Neural crest cell (in vitro differentiated cells): Measurements from ENCODE around the gene HOXA11. TPM values are rescaled to one million over a fixed set of nuclear protein-coding genes. Genes with fewer than 3 reads are reported as not detected.
A peak's percentile ranks its signal among the peaks of the same experiment; 100 is the strongest.

Experiments used
- DNase-seq: peaks from one replicate; pipeline ENCODE4 v3.0.0; 2021; ENCODE audit warnings: low read depth, mixed read lengths, low spot score
- H3K27ac Mint-ChIP-seq: one replicate; pipeline ENCODE4 v1.8.0; 2021; ENCODE audit warnings: mild to moderate bottlenecking, mixed read lengths; ENCODE audit not compliant: unreplicated experiment
- H3K27me3 Mint-ChIP-seq: 2 replicates; pipeline ENCODE4 v1.8.0; 2021; ENCODE audit warnings: low read depth, mild to moderate bottlenecking, mixed read lengths
- H3K36me3 Mint-ChIP-seq: 2 replicates; pipeline ENCODE4 v1.8.0; 2021; ENCODE audit warnings: low read depth, mild to moderate bottlenecking, mixed read lengths
- H3K4me1 Mint-ChIP-seq: 2 replicates; pipeline ENCODE4 v1.8.0; 2021; ENCODE audit warnings: mixed read lengths
- H3K4me3 Mint-ChIP-seq: one replicate; pipeline ENCODE4 v1.8.0; 2021; ENCODE audit warnings: mild to moderate bottlenecking, mixed read lengths
- H3K9me3 Mint-ChIP-seq: 2 replicates; pipeline ENCODE4 v1.8.0; 2021; ENCODE audit warnings: mixed read lengths
- CTCF ChIP-seq: fragments of 200-600 bp; sonication (generic); conservative IDR thresholded peaks from 2 replicates; pipeline ENCODE4 v1.5.0; 2021; ENCODE audit warnings: antibody characterized with exemption, mild to moderate bottlenecking
- total RNA-seq: library from RNA; stranded (reverse); gene quantifications from 2 replicates; pipeline ENCODE4 v1.2.1, GENCODE V29; 2021

The HOXA11 gene
- total RNA-seq, 1 donor from 2014 or later: not detected

GRCh38 chr7:27173956-27174873 is 10.8 kb downstream of the HOXA11 start, which contains the start of gene HOXA10:
HOXA10 (minus strand) TSS chr7:27174320; CDS start chr7:27174306, 14 bp downstream.
- H3K4me1 Mint-ChIP-seq: peaks cover 8% of the 10 kb centered on the region
- H3K9me3 Mint-ChIP-seq: no peaks in the 10 kb centered on the region
- peaks cover 93% of the 10 kb centered on the region for H3K27me3 Mint-ChIP-seq
- peak within 1 kb of the TSS; percentile 72 for H3K4me3 Mint-ChIP-seq
- no peak for TF ChIP-seq CTCF
- no peak within 1 kb of the TSS for H3K27ac Mint-ChIP-seq
- peaks cover 5% of the 10 kb centered on the region for H3K36me3 Mint-ChIP-seq
- no peak for DNase-seq

GRCh38 chr7:27173511-27173955 is 11.5 kb downstream of the HOXA11 start:
- no peaks in the 10 kb centered on the region for H3K9me3 Mint-ChIP-seq
- H3K27ac Mint-ChIP-seq: no peak overlapping the region
- peaks cover 5% of the 10 kb centered on the region for H3K36me3 Mint-ChIP-seq
- TF ChIP-seq CTCF: no peak
- DNase-seq: no peak
- H3K4me1 Mint-ChIP-seq: peaks cover 11% of the 10 kb centered on the region
- H3K4me3 Mint-ChIP-seq: no peak overlapping the region
- H3K27me3 Mint-ChIP-seq: peaks cover 93% of the 10 kb centered on the region

GRCh38 chr7:27172823-27173510 is 12.1 kb downstream of the HOXA11 start:
- DNase-seq: no peak
- Mint-ChIP-seq H3K36me3 (peaks cover 5% of the 10 kb centered on the region), H3K27me3 (peaks cover 93% of the 10 kb centered on the region), H3K4me1 (peaks cover 13% of the 10 kb centered on the region), H3K27ac (no peak overlapping the region), H3K9me3 (no peaks in the 10 kb centered on the region), H3K4me3 (no peak overlapping the region)
- TF ChIP-seq CTCF: no peak

- no peak for DNase-seq
- H3K27me3 Mint-ChIP-seq: peaks cover 93% of the 10 kb centered on the region
- no peaks in the 10 kb centered on the region for H3K9me3 Mint-ChIP-seq
- H3K4me1 Mint-ChIP-seq: peaks cover 13% of the 10 kb centered on the region
- no peak overlapping the region for H3K27ac Mint-ChIP-seq
- peaks cover 2% of the 10 kb centered on the region for H3K36me3 Mint-ChIP-seq
- TF ChIP-seq CTCF: no peak
- peak overlapping the region; percentile 64 for H3K4me3 Mint-ChIP-seq
Measured at GRCh38 chr7:27172315-27172774, 12.7 kb downstream of the HOXA11 start.

GRCh38 chr7:27171637-27172314 is 13.3 kb downstream of the HOXA11 start:
- peaks cover 2% of the 10 kb centered on the region for H3K36me3 Mint-ChIP-seq

More at GRCh38 chr7:27171637-27172314, 13.3 kb downstream of the HOXA11 start:
- H3K9me3 Mint-ChIP-seq: no peaks in the 10 kb centered on the region
- peaks cover 93% of the 10 kb centered on the region for H3K27me3 Mint-ChIP-seq
- H3K4me1 Mint-ChIP-seq: peaks cover 13% of the 10 kb centered on the region
- no peak overlapping the region for H3K27ac Mint-ChIP-seq
- H3K4me3 Mint-ChIP-seq: peak overlapping the region; percentile 64
- DNase-seq: no peak
- TF ChIP-seq CTCF: no peak
